Limb (tissue), 2 donors: ENCODE data around the gene CFAP68.

Experiments
- DNase-seq, 2 donors: peaks; one replicate each; pipeline ENCODE4 v3.0.0-alpha.2; 2016; ENCODE audit errors: extremely low spot score in 2 of 2

The CFAP68 gene

DNA sequence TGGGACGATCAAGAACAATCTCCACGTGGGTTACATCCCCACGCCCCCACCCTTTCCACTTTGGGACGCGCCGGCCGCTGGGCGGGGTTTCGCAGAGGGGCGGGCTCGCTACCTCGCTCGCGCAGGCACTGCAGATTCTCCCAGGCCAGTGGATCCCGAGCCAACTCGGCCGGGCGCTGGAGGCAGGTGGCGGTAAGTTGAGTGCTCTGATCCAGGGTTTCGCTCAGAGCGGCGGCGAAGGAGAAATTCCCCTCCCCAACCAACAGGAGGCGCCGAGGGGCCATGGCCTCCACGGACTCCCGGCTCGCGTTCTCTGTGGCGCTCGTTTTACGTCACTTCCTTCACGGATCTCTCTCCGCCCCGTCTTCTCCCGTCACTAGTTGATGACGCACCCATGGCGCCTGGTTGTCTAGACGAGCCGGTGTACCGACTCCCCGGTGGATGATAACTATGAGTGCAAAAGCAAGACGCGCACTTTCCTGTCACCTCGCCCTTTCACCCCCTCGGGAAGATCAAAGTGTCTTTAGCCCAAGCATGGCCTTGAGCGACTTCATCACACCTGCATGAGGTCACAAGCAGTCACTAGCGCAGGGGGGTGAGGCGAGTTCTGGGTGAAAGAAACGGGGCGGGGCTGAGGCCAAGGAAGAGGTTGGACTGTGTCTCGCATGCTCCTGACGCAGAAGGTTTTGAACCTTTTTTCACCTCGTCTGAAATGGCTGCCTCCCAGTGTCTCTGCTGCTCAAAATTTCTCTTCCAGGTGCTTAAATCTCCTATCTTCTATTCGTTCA, at the start of gene CFAP68, which contains the start of gene FDXACB1:
Gene CFAP68, plus strand, starts transcription at position 693 of the 788 bp plus-strand sequence. Its CDS starts 20 bp downstream, at position 713.
Gene FDXACB1, minus strand, starts transcription at position 317 of the 788 bp plus-strand sequence. Its CDS starts 33 bp downstream, at position 284.
- peak; percentile 97 to 98 for DNase-seq

- no peak for DNase-seq
Observed at GRCh38 chr11:111833524-111833923, 45.8 kb upstream of the CFAP68 start.

DNA sequence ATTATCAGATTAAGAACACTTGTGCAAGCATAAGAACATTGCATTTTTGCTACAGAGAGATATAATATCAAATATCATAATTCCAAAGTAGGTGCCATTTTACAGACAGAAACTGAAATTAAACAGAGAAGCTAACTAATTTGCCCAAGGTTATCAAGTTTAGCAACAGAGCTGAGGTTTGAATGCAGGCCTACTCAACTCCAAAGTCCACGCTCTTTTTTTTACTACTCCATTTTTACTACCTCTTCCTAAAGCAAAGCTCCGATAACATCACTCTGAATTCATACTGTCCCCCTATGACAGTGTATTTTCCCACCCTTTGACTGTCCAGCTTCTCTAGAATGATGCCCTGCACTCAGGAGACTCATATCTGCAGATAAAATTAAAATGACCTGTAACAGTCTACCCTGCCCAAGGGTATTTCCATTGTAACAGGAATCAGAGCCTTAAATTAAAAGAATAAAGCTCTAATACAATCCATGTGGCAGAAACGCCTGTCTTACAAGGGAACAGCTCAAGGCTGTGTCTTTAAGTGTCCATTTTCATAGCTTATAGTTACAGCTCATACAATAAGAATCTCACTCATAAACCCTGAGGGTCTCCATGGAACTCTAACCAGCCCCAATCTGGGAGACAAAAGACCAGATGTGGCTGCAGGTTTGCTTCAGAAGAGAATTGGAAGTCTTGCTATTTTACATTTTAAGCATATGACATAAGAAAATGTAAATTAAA, 44.7 kb upstream of the CFAP68 start:
- DNase-seq = no peak

GRCh38 chr11:111835665-111836064, 43.7 kb upstream of the CFAP68 start:
- no peak for DNase-seq

GRCh38 chr11:111836162-111836561, 43.2 kb upstream of the CFAP68 start:
- DNase-seq = no peak

- DNase-seq = no peak
Observed at GRCh38 chr11:111836721-111837120, 42.6 kb upstream of the CFAP68 start.

DNA sequence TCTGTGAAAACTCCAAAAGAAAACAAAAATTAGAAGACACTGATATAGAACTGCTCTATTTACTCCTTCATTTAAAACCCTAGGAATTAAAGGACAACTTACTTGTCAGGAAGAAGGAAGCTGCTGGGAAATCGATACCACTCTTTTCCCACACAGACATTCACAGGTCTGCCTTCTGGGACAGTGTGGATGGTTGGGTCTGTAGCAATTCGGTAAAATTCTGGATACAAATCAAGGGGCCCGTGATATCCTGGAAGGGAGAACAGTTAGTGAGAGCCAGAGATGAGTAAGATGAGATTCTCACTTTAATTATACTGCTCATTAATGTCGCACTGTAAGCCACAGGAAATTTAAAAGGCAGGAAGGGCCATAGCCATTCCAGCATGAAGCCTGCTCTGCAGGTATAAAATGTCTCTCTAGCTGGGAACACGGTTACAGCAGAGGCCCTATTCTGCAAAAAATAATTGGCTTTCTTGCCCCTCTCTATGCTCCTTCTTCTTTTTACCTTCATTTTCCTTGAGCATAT, 41.9 kb upstream of the CFAP68 start:
- DNase-seq = no peak

DNA sequence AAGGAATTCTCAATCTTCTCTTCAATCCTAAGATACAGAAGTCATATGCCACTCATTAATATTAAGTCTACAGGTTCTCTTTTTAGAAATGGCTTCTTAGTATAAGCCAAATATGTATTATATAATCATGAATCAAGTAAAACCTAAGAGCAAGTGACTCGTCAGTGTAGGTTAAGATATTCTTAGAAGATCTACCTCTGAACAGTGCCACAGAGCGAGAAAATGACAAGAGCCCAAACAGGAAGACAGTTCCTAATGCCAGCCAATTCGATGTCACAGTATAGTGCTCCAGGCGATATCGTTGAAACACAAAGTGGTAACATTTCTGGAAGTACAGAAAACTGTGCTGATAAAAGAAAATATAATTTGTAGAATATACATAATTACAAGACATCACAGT, 41.3 kb upstream of the CFAP68 start:
- DNase-seq = no peak

GRCh38 chr11:111840143-111840542, 39.2 kb upstream of the CFAP68 start:
- no peak for DNase-seq

DNA sequence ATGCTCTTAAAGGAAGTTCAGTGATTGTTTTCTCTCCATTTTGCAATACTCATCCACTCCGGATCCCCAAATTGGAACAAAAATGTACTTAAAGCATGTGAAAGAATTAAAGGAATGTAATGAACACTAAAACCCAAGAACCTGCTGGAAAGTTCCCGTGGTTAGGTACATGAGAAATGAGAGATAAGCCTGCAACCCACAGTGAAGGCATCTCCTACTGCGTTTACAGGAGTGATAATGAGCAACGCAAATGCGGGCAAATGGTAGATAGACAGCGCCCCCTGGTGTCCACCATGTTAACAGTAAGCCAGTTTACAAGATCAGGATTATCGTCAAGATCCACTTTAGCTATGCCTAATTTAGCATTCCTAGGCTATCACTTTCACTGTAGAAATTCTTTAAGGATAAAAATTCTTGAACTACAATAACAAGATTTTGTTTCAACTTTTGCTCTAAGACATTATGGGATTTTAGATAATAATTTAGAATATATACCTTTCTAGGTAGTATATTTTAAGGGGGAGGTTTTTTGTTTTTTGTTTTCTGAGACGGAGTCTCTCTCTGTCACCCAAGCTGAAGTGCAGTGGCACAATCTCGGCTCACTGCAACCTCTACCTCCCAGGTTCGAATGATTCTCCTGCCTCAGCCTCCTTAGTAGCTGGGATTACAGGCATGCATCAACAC, 37.8 kb upstream of the CFAP68 start:
- peak; percentile 83 to 89 for DNase-seq

DNA sequence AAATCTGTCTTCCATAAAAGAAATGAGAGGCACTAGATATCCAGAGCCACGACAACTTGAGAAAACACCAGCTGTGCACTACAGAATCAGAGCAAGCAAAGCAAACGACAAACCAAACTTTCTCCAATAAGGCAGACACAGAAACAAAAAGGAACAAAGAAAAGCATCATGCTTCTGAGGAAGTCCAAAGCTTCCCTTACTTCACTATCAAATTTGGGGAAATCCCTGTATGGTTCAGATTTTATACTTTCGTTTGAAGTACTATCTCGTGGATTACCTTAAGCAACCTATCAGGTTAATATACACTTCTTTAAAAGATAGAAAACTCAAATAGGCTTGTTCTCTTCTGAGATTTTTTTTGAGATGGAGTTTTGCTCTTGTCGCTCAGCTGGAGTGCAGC, 35.7 kb upstream of the CFAP68 start:
- no peak for DNase-seq

GRCh38 chr11:111845276-111846028, 33.9 kb upstream of the CFAP68 start:
- DNase-seq = no peak

- DNase-seq = no peak
Observed at GRCh38 chr11:111846063-111846462, 33.3 kb upstream of the CFAP68 start.

GRCh38 chr11:111846636-111847035, 32.7 kb upstream of the CFAP68 start:
- no peak for DNase-seq

DNA sequence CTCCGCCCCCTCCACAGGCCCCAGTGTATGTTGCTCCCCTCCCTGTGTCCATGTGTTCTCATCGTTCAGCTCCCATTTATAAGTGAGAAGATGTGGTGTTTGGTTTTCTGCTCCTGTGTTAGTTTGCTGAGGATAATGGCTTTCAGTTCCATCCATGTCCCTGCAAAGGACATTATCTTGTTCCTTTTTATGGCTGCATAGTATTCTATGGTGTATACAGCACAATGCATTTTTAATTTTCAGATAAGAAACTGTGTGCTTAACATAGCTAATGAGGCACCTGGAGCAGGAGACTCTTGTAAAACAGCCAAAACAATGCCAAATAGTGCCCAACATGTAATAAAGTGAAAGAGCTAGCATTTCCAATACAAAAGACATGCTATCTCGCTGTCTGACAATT, 29.7 kb upstream of the CFAP68 start:
- no peak for DNase-seq

GRCh38 chr11:111851067-111851466, 28.3 kb upstream of the CFAP68 start:
- no peak for DNase-seq

- DNase-seq = no peak
Observed at GRCh38 chr11:111851636-111852035, 27.7 kb upstream of the CFAP68 start.

DNA sequence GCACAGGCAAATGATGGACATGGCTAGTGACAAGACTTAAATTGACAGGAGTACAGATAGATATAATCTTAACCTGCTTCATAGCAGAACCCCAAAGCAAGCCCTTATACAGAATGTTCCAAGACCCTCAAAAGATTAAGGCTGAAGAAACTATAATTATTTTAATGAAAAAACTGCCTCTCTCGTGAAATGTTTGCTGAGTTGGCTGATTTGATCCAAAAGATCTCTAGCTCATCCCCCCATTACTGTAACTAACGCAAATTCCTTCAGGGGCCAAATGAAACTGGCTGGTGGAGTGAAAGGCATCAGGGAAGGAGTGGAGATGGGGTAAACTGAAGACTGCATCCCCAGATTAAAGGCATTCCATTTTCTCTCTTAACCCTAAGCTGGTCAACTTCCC, 27.2 kb upstream of the CFAP68 start:
- no peak for DNase-seq

DNA sequence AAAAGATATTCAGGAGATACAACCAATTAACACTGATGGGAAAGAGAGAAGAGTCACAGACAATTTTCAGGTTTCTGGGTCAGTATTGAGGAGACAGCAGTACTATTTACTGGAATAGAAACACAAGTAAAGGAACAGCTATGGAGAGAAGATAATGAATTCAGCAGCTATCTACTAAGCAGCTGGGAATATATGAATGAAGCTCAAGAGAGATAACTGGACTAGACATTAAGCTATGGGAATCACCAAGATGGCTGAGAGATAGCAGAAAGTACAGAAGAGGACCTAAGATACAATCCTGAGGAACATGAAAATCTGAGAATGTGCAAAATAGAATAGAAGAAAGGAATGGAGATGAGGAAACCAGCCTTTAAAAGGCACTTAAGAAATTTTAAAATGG, 23.8 kb upstream of the CFAP68 start:
- DNase-seq = no peak

- no peak for DNase-seq
Observed at GRCh38 chr11:111860257-111860656, 19.1 kb upstream of the CFAP68 start.

DNA sequence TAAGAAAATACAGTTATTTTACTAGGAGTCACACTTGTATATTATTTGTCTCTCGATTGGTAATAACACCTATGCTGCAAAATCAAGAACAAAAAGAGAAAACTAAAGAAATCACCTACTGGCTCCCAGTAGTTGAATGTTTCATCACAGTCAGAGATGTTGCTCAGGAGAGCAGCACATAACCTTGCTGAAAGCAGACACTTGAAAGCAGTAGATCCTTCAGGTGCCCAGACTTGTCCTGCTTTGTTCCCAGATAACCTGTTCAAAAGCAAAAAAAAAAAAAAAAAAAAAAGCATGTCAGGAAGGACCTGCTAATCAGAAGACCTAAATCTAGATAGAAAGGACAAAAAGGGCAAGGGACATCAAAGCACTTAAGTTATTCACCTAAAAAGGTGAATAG, 9.2 kb upstream of the CFAP68 start:
- no peak for DNase-seq
